Dermis blood vessel endothelial cell (primary cell): Measurements from ENCODE around the gene ARHGAP28. TPM values are rescaled to one million over a fixed set of nuclear protein-coding genes. Genes with fewer than 3 reads are reported as not detected.

Experiments
- DNase-seq: peaks from one replicate; pipeline ENCODE4 v3.0.0; 2010
- total RNA-seq: library from RNA; depleted of rRNA; stranded (reverse); fragments of >200 nt; gene quantifications from 2 replicates; pipeline ENCODE4 v1.2.3, GENCODE V29; 2014

ARHGAP28 gene
- total RNA-seq, 1 donor from 2014 or later, result 4.3 TPM

DNA sequence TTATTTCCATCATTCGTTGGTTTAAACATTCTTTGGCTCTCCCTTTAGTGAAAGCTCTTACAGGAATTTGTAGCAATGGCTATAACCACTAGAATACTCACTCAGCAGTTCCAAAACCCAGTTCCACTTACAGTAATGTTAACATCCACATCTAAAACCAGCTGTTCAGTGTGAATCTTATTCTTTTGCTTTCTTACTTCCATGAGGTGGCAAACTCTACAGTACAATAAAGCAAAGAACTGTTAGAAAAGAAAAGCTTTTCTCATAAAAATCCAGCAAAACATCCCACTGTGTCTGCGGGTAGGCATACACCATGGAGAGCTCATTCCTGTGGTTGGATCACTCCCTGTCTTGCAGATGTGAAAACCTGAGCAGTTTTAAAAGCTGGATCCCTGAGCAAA lies 147.1 kb downstream of the ARHGAP28 start:
- DNase-seq, result no peak

DNA sequence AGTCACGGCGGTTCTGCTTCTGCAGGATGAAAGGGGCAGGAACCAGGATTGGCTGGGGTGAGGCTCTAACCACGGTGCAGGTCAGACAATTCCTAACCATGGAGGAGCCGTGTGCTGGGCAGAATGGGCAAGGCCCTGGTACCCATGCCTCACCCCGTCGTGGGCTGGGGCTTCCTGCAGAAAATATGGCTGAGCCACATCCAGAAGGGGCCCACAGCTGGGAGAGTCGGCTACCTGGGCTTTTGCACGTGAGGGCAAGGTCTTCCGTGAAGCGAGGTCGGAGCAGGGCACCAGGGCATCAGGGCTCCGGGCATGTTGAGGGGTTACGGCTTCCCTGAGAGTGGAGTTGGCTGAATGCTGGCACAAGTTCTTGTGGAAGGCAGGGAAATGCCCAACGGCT lies 147.8 kb downstream of the ARHGAP28 start:
- DNase-seq, result no peak

DNA sequence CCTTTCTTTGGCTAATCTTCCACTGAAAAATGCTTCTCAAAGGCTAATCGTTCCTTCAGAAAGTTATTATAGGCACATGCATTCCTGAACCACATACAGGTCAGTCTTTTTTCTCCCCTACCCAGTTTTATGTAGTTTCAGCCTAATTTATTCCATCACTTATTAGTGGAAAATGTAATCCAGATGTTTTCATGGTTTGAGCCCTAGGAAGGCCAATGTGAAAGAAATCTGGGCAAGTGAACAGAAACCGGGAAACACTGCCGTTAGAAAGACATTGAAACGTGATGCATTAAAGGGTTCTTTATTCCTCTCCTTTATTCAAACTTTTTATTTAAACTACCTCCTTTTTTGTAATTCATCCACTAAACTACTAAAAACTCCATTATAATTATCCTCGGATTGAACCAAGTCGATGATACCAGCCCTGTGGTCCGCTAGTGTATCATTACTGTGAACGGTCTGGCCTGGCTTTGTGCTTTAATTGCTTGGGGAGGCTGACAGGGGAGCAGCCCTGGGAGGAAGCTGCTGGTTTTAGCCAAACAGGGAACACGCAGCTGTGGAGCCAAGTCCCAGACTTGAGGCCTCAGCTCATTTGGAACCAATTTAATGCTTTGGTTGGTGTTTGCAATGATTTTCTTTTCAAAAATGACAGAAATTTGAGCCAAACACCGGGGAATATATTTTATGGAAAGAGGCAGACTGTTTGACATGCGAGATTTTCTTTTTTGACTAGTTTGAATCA lies 149.2 kb downstream of the ARHGAP28 start:
- DNase-seq, result no peak

DNA sequence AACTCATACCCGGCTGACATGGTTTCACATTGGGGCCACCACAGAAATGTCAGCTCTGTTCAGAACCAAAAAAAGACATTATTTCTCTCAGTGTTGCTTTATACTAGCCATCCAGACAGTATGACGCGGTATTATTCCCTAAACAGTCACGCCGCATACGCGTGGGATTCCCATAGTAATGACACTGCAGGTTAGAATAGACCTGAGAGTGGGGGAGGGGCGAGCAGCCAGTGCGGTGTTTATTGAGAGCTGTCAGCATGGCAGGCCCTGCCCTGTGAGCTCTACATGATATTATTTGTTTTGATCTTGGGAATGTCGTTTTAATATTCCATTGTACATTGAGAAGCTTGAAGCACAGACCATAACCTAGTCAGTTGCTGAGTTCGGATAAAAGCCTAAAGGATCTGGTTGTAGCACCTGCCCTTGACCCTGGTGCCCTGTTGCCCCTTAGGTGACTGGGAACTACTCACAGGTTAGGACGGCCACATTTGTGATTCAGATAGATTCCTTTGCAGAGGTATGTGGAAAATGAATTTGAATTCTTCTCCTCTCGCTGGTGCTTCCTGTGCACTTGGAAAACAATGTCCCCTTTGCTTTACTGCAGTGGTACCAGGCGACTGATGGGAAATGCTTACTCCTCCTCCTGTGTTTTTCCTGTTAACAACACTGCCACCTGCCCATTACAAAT lies 150.1 kb downstream of the ARHGAP28 start:
- DNase-seq, result peak; percentile 9

DNA sequence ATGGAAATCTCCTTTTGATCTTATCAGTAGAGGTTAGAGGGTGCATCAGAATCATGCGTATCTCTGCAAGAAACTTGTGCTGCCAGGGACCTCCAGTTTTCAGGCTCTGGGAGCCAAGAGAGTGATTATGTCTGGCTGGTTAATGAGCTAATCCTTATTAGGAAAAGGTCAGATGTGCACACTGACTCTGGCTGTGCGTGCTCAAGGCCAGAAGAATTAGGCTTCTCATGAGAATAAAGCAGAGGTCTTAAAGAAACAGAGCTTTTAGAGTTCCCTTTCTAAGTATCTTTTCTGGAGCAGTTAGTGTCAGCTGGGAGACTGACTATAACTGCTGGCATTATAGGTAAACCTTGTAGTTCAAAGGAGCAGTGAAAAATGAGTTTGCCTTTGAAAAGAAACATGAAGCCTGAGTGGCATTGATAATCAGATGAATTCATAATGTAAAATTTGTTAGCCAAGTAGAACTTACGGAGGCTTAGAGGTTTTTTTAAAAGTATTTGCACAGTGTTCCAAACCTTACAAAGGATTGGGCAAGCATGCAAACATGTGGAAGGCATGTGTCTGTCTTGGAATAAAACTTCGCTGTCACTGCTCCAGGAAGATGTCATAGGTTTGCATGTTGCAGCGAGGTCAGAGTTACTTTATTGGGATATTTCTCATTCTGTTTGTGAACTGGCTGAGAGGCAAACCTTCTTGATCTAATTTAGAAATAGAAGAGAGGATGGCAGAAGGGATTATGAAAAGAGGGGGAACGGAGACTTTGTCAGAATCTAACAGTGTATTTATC lies 151.7 kb downstream of the ARHGAP28 start:
- no peak for DNase-seq

DNA sequence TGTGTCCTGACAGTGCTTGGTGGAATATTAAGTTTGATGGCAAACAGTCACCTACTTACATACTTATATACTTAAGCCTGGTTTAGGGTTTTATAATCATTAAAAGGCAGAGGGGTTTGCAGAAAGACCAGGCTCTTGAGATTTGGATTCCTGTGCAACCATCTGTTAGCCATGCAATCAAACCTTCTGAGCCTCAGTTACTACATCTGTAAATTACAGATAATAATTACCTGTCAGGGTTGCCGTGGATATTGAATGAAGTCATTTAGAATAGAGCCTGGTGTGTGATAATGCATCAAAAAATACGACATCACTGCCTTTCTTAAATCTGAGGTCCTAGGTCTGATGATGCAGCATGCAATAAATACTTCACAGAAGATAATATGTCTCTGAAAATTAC lies 152.9 kb downstream of the ARHGAP28 start:
- no peak for DNase-seq

DNA sequence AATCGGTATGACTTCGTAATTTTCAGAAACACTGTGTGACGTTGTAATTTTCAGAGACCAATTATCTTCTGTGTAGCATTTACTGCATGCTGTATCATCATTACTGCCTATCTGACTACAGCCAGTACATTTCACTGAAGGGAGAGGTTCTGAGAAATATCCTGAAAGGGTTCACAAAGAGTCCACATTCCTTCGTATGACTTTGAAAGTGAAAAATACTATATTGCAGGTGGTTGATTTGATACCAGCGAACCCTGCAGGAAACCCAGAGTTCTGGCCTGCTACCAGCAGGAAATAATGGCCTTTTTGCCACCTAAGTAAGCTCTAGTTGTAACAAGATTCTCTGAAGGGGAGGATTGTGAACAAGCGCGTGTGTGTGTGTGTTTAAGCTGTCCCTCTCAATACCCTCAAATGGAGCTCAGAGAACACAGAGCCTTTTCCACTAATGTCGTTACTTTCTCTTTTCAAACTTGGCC lies 155.5 kb downstream of the ARHGAP28 start:
- DNase-seq, result peak; percentile 34

DNA sequence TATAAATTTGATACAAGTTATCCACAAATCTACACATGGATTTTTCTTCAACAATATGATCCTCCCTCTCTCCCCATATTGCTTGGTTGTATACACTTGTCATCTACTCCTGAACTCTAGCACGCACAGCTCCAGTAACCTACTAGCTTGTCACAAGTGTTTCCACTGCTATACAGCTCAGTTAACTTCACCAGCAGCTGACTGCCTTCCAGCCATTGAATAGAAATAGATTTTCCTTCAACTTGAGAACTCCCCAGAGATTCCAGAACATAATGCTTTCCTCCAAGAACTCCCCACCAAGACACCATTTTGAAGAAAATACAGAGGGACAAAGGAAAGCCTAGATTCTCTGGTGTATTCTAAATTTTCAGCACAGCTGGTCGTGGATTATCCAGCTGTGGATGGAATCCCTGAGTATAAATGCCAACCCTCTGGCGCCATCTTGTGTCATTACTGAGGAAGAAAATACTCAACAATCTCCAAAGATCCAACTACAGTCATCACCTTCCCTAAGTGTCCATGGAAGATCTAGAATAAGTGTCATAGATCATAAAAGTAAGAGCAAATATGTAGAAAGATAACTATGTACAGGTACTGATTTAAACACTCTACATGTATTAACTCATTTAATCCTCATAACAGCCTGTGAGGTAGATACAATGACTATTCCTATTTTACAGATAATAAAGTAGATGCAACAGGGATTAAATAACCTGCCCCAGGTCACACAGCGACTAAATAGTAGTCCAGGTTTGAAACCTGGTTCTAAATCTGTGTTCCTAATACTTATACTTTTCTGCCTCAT lies 156.7 kb downstream of the ARHGAP28 start:
- peak; percentile 73 for DNase-seq

DNA sequence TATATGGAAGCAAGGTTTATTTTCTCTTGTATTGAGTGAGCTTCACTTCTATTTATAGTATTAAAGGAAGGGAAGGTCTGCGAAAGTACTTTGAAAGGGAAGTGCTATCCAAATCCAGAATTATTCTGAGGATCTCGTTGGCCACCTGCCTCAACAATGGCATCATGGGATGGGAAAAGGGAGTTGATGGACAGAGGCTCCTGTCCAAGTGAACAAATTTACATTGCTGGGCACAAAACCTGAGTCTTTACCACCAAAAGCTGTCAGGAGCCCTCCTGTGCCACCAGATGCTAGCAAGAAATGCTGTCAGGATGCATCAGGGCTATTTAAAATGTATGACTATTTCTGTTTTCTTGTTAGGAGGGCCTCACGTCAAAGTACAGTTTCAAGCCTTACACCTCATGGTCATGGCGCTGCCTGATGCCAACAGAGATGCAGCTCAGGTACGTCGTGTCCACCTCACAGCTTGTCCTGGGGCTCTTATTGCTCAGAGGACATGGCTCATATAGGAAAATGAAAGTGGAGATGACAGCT lies 157.3 kb downstream of the ARHGAP28 start:
- no peak for DNase-seq

DNA sequence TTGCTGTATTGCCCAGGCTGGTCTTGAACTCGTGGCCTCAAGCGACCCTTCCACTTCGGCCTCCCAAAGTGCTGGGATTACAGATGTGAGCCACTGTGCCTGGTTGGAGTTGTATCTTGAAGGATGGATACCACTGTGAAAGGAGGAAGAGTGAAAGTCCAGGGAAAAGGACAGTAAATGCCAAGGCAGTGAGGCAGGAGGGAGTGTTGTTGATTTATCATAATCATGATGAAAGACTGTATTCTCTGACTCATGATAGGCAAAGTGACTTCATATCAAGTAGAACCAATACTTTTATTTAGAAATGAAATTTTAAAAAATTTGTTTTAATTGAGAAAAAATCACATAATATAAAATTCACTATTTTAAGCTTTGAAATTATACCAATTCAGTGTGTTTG lies 162.3 kb downstream of the ARHGAP28 start:
- DNase-seq, result no peak

DNA sequence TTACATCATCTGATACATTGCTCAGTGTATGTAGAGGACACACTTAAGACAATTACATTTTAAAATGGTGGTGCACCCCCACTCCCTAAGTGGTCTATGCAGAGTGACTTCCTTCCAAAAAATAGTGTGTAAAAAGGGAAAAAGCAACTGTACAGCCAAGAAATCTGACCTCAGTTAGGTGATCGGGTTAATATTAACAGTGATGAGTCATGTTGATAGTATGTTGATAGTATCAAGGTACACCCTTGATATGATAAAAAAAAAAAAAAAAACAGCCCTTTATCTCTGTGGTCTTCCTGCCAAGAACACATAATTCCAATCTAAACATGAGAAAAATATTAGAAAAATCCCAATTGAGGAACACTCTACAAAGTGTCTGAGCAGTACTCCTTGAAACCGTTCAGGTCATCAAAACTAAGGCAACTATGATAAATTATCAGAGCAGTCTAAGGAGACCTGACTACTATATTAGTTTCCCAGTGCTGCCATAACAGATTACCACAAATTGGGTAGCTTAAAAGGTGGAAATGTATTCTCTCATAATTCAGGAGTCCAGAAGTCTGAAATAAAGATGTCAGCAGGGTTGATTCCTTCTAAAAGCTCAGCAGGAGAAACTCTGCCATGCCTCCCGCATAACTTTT lies 171.9 kb downstream of the ARHGAP28 start:
- DNase-seq, result no peak

DNA sequence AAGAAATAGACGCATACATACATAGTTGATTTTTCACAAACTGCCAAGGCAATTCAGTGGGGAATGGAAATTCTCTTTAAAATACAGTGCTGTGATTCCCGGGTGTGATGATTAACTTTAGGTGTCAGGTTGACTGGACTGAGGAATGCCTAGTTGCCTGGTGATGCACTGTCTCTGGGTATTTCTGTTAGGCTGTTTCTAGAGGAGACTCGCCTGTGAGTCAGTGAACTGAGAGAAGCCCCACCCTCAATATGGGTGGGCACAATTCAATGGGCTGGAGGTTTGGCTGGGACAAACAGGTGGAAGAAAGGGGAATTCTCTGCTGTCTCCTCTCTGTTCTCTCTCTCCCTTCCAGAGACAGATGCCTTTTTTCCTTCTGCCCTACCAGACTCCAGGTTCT lies 187.6 kb downstream of the ARHGAP28 start:
- DNase-seq, result no peak

DNA sequence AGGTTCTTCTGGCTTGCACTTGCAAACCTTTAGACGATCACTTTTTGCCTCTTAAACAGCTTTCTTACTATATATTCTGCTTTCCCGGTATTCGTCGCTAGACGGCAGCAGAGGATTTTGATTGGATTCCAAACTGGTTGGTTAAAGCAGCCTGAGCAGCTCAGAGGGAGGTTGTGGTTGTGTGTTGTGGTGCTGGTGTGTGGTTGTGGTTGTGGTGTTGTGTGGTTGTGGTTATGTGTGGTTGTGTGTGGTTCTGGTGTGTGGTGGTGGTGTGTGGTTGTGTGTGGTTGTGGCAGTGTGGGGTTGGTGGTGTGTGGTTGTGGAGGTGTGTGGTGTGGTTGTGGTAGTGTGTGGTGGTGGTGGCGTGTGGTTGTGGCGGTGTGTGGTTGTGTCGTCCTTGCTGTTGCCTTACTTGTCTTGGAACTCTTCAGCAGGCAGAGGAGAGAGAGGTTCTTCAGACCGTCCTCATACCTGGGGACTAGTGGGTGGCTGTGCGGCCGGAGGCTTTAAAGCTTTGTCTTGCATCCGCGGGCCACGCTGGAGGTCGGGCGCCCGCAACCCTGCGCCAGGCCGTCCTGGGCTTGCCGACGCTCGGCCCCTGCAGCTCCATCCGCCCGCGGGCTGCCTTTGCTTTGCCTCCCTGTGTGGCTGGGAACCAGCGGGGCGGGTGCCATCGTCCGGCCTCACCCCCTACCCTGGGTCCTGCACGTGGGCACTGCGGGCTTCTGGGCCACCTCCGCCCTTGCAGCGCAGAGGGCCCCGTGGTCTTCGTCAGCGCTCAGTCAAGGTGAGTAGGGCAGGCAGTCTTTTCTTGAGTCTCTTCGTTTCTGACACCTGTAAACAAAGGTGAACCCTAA lies 190.8 kb downstream of the ARHGAP28 start:
- DNase-seq, result peak; percentile 69

DNA sequence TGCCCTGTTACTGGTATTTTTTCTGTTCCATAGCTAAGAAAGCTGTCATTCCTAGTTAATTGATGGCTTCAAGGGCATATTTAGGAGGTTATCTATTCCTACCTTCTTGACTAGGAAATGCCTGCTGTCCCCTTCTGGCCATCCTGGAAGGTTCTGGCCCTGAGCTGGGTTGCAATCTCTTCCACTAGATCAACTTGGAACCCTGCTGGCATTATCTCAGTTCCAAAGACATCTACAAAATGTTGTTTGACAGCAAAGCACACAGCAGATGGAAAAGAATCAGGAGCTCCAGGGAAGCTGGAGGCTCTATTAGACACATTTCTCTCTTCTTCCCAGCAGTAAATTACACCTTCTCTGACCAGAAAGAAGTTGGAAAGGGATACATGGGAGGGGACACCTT lies 192.1 kb downstream of the ARHGAP28 start:
- DNase-seq, result no peak

DNA sequence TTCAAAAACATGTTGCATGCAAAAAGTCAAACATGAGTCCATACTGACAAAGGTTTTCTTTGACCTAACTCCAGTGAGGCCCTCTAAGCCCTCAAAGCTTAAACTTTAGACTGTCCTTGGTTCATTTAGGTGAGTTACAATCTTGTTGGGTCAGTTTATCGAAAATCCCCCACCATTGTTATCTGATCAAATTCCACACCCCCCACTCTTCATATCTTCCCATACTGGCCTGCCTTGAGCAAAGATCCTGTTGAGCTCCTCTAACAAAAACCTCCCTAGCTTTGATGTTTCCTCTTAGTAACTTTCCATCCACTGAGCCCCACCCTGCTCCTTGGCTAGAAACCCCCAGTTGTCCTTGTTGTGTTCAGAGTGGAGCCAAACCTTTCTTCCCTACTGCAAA lies 193.7 kb downstream of the ARHGAP28 start:
- DNase-seq, result no peak

DNA sequence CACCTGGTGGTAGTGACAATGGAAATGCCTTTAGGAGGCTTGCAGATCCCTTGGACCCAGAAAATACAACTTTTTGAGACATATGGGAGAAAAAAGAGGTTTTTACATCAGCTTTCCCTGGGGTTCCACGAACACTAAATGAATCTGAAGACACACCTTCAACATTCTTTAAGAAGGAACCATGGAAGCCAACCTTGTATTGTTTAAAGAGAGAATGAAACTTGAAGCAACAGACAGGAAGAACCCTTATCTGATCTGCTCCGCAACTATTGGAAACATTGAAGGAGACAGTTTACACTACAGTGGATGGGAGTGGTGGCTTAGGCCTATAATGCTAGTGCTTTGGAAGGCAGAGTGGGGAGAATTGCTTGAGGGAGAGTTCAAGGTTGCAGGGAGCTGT lies 197.6 kb downstream of the ARHGAP28 start:
- DNase-seq, result no peak

DNA sequence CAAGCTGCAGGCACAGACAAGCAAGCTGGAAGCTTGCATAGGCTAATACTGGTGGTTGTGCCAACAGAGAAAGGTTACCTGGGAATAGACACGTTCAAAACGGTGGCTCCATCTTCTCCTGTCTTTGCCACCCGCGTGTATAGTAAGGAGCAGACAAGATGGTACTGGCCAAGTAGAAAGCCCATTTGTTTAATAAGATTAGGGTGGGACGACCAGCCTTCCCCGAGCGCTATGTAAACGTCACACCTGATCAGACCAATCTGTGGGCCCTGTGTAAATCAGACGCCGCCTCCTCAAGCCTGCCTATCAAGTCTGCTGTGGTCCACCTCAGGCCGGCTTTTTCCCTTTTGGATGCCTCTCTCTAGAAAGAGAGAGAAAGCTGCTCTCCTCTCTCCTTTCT lies 198.8 kb downstream of the ARHGAP28 start:
- no peak for DNase-seq

DNA sequence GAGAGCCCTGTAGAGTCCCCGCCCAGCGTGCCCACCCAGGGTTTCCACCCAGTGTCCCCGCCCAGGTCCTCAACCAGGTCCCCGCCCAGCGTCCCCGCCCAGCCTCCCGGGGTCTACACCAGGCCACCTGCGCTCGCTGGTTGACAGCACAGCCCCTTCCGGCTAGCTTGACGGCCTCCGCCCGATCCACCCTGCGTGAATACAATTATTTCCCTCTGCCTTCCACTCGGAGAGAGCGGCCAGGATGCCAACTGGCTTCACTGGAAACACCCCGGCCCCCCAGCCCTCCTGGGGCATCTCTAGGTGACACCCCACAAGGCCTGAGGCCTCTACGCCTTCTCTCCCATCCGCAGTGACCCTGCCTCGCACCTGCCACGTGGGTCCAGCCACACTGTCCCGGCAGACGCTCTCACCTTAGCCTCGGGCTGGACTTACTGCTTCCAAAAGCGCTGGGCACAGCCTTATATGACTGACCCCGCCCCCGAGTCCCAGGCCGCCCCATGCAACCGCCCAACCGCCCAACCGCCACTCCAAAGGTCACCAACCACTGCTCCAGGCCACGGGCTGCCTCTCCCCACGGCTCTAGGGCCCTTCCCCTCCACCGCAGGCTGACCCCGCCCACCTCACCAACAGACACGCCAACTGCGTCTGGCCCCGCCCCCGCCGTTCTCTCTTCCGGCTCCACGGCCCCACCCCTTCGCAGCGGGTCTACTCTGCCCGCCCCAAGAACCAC lies 200.0 kb downstream of the ARHGAP28 start:
- no peak for DNase-seq

DNA sequence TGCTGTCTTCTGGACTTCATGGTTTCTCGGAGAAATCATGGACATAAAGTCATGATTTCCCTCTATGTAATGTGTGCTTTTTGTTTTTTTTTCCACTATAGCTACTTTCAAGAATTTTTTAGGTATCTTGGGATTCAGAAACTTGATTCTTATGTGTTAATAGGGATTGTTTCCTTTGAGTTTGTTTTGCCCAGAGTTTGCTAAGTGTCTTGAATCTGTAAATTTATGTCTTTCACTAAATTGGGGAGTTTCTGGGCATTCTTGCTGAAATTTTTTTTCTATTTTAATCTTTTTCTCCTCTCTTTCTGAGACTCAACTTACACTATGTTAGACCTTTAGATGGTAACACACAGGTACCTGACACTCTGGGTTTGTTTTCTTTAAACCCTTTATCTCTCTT lies 205.3 kb downstream of the ARHGAP28 start:
- no peak for DNase-seq

DNA sequence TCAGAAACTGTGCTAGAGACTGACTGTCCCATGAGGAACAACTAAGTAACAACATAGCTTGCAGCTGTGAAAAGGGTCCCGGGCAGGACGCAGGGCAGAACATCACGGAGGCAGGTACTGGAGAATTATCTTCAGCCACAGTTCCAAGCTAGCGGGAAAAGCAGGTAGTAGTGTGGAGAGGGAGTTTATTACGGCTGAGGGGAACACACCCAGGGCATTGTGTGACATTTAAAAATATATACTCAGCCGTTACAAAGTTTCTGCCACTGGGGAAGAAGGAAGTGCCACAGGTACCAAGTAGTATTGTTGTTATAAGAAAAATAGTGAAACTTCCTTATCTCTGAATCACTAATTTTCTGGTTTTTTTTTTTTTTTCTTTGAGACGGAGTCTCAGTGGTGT lies 208.5 kb downstream of the ARHGAP28 start:
- no peak for DNase-seq
